EH (cell line): ENCODE data around the gene C1orf53.
A peak's percentile ranks its signal among the peaks of the same experiment; 100 is the strongest.

Source experiments
- DNase-seq: peaks from one replicate; pipeline ENCODE4 v3.0.0-alpha.2; 2015; ENCODE audit warnings: low read depth

Gene C1orf53

DNA sequence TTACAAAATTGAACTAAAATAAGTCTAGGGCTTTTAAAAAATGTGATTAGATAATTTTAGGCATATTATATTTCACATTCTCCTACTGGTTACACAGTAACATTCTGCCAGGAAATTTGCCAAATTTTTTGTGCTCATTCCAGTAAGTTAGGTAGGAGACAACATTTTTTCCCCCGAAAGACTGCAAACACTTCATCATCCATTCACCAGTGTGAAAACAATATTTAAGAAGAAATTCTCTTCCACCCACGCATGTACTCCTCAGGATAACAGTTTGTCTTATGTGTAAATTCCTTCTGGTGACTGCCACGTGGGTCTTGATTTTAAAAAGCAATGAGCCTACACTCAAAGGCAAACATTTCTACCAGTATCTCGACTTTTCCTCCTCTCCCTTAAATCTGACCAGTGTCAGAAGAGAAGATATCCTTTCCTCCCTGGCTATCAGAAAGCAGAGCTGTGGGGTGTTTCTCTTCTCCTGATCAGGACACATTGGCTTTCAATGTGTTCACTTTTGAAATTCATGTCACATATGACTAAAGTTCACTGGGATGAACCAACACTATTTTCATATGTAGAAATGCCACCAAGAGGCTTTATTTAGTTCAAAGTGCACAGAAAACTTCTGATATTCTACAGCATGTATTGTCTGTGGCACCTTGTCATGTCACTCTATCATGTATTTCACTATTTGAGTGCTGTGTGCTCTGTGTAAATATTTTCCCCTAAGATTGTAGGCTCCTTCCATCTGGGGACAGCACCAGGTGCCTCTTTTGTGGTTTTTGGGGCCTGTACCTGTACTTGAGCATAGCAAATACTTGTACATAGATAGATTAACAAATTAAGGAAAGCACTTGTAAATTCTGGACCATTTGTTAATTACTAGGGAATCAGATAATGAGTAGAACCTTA is 53.3 kb downstream of the C1orf53 start:
- peak; percentile 64 for DNase-seq
